ENCODE data around the gene FANCD2.
"Not testable (repeated sequence)": the region's sequence is repeated elsewhere in the genome, so short reads cannot be mapped to it uniquely, and the experiment has no call there.

FANCD2 gene

GRCh38 chr3:10026084-10026890, at the start of gene FANCD2:
FANCD2 (plus strand) TSS chr3:10026437; CDS start chr3:10028658, 2,221 bp downstream.
- DNase-seq (ENCODE audit: low read depth): peak; percentile 79

GRCh38 chr3:9976721-9977709, 49.2 kb upstream of the FANCD2 start:
- DNase-seq (ENCODE audit: low read depth): peak; percentile 98

DNA sequence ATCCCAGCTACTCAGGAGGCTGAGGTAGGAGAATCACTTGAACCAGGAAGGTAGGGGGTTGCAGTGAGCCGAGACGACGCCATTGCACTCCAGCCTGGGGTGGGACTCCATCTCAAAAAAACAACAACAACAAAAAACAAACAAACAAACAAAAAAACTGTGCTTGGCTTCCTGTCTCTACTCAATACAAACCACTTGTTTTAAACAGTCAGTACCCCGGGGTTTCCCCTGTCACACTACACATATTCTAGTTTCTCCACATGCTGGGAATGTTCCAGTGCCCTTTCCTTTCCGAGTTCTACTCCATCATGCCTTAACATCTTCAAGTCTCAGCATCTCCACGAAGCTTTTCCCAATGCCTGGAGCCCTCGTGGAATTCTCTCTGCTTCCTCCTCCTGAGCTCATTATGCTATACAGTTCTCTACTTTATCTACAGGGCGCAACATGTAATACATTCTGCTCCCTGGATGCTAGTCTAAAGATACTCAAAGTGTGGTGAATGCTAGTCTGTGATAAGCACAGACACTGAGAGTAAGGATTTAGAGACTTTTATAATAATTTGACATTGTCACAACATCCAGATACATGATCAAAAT, 47.4 kb upstream of the FANCD2 start:
- no peak for DNase-seq (ENCODE audit: low read depth)

- DNase-seq (ENCODE audit: low read depth): no peak
These were observed 46.0 kb upstream of the FANCD2 start for GRCh38 chr3:9980251-9980650.

GRCh38 chr3:9986230-9986725, 40.0 kb upstream of the FANCD2 start:
- DNase-seq (ENCODE audit: low read depth): no peak

- peak; percentile 79 for DNase-seq (ENCODE audit: low read depth)
These were observed 32.0 kb upstream of the FANCD2 start for GRCh38 chr3:9994086-9994844.

DNA sequence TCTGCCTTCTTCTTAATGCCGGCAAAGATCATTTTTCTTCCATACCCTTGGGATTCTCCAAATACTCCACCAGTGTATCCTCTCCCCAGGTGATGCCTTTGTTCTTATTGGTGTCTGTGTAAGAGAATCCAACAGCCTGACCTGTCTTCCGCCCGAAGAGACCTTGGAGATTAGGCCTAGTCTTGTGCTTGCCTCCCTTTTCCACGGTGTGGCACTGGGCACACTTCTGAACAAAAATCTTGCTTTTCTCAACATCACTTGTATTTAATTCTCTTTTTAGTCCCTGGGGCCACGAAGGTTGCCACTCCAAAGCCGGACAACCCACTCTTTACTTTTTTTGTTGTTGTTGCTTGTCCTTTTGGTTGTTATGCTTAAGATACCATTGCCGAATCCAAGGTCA, 25.6 kb upstream of the FANCD2 start:
- no peak for DNase-seq (ENCODE audit: low read depth)

DNA sequence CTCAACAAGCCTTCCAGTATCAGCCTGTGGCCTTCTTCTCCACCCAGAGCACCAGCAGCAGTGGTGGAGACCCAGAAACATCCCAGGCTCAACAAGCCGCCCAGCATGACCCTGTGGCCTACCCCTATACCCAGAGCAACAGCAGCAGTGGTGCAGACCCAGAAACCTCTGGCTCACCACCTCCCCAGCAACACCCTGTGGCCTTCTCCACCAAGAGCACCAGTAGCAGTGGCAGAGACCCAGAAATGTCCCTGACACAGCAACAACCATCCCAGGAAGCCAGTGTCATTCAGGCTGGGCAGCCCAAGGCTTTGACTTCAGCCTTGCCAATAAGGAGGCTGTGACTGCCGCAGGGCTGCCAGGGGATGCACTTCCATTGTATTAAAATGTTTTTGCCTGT, 23.3 kb upstream of the FANCD2 start:
- no peak for DNase-seq (ENCODE audit: low read depth)

DNA sequence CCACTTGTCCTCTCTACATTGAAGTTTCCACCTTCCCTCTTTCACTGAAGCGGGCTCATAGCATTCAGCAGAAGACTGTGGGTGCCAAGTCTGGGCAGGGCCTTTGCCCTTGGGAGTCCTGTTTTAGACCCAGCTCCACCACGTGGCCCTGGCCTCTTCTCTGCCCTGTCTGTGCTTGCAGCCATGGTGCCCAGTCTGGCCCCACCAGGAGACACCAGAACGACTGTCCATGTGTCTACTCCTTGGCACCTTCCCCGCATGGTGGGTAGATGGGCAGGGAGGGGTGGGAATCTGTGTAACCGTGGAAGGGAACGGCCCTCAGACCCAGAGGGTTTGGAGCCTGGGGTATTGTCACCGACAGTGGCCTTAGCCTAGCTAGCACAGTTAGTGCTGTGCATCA, 21.7 kb upstream of the FANCD2 start:
- DNase-seq (ENCODE audit: low read depth): no peak

GRCh38 chr3:10004960-10005564, 21.2 kb upstream of the FANCD2 start:
- no peak for DNase-seq (ENCODE audit: low read depth)

- no peak for DNase-seq (ENCODE audit: low read depth)
These were observed 20.0 kb upstream of the FANCD2 start for GRCh38 chr3:10006048-10006761.

DNA sequence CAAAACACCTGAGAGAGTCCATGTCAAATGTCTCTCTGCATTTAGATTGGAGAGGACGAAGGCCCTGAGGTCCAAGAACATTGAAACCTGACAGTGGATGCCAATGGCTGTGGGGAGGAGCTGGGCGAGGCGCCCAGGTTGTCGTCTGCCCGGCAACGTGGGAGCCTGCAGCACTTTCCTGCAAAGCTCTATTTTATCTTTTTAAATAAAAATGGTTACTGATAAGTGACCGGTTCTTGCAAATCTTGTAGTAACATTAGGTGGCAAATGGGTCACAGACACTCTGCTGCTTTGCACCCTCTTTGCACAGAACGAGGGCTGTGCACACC, 19.5 kb upstream of the FANCD2 start:
- no peak for DNase-seq (ENCODE audit: low read depth)

DNA sequence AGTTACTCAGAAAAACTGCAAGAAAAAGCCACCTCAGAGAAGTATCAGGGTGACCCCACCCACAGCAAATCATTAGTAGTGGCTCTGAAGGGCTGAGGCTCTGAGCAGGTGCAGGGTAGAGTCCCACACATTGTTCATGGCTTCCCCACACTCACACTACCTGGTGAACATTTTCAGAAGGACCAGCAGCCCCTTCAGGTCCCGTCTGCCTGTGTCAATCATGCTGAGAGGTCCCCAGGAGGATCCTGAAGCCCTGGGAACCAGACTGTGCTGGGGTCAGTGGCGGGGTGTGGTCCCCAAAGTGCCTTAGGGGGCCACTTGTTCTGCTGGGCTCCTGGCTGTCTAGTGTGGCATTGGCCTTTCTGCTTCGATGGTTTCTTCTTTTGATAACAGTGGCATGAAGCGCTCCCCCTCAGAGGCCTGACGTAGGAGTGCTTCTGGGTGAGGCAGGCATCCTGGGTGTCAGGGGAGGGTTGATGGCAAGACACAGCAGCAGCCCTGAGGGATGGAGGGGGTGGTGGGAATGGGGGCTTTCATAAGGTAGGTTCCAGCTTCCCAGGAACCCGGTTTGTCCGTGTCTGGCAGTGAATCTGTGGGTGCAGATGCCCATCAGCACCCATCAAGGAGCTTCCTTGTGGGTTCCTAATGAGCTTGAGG, 19.0 kb upstream of the FANCD2 start:
- DNase-seq (ENCODE audit: low read depth): no peak

- DNase-seq (ENCODE audit: low read depth): not testable (repeated sequence)
These were observed 18.0 kb upstream of the FANCD2 start for GRCh38 chr3:10008216-10008587.

- DNase-seq (ENCODE audit: low read depth): peak; percentile 48
These were observed 17.5 kb upstream of the FANCD2 start for GRCh38 chr3:10008588-10009344.

- no peak for DNase-seq (ENCODE audit: low read depth)
These were observed 15.8 kb upstream of the FANCD2 start for GRCh38 chr3:10010421-10010877.

DNA sequence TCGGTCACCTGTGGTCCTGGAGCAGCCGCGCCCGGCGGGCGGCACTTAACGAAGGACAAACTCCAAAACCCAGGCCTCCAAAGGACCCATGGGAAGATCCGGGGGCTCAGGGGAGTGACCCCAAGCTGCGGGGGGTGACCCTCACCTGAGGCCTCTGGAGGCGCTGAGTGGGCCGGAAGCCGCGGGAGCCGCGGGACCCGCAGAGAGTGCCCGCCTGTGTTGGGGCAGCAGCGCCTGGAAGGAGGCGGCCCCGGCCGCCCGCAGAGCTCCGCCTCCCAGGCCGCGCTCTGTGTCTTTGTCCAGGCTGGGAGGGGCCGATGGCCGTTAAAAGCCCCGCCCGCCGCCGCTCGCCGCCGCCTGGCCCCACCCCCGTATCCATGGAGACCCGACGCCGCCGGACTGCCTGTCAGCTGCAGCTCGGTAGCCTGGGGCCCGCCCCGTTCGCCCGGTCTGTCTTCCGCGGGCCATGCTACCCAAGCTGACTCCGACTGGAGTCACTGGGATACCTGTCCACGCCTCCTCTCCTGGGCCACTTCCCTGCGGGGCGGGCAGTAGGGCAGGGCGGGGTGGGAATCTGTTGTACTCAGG, 15.3 kb upstream of the FANCD2 start:
- peak; percentile 79 for DNase-seq (ENCODE audit: low read depth)

GRCh38 chr3:10011631-10012030, 14.6 kb upstream of the FANCD2 start:
- no peak for DNase-seq (ENCODE audit: low read depth)

DNA sequence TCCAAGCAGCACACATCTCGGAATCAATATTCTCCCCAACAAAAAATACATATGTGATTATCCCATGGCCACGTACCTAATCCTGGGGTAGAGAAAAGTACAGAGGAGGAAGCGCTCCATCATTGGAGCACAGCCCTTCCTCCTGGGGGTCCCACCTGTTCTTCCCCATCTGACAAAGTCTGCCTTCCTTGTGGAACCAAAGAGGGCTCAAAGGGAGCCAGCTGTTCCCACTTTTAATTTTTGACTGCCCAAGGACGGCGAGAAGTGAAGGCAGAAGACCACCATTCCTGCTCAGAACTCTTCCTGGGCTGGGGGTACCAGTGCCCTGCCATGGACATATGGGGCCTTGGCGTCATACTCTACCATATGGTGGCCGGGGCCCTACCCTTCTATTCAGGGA, 14.1 kb upstream of the FANCD2 start:
- no peak for DNase-seq (ENCODE audit: low read depth)

Measured in amniotic epithelial cell (primary cell).